IMR-90 (cell line): ENCODE data around the gene ALK.

Experiments used
- RCOR1 ChIP-seq: IDR thresholded peaks from 2 replicates; pipeline ENCODE4 v1.6.1; 2012; ENCODE audit warnings: mild to moderate bottlenecking, low read length, improper control_type of control experiment; ENCODE audit not compliant: insufficient replicate concordance
- SMC3 ChIP-seq: fragments of 150-350 bp; IDR thresholded peaks from 2 replicates; pipeline ENCODE4 v1.6.1; 2016; ENCODE audit warnings: low read depth, mild to moderate bottlenecking, antibody characterized with exemption, low read length, moderate library complexity
- TF ChIP-seq, protein P1 (sequence below): conservative IDR thresholded peaks from 2 replicates; pipeline ENCODE4 v1.5.1; 2012; ENCODE audit warnings: mild to moderate bottlenecking, low read depth, low read length, improper control_type of control experiment

DNA sequence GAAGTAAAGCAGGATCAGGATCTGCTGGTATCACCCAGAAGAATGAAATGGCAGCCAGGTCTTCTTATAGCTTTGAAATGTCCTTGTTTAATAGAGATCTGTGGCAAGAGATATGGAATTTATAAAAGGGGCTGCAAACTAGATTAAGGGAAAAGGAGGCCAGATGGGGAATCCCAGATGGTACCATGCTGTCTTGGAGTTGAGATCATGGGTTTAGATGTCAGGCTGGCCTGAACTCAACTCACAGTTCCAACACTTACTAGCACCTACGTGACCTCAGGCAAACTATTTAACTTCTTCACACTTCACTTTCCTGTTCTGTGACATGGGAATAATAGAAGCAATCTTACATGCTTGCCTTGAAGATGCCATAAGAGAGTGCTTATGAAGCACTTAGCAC, 188.2 kb downstream of the ALK start:
- TF ChIP-seq, protein P1, sequence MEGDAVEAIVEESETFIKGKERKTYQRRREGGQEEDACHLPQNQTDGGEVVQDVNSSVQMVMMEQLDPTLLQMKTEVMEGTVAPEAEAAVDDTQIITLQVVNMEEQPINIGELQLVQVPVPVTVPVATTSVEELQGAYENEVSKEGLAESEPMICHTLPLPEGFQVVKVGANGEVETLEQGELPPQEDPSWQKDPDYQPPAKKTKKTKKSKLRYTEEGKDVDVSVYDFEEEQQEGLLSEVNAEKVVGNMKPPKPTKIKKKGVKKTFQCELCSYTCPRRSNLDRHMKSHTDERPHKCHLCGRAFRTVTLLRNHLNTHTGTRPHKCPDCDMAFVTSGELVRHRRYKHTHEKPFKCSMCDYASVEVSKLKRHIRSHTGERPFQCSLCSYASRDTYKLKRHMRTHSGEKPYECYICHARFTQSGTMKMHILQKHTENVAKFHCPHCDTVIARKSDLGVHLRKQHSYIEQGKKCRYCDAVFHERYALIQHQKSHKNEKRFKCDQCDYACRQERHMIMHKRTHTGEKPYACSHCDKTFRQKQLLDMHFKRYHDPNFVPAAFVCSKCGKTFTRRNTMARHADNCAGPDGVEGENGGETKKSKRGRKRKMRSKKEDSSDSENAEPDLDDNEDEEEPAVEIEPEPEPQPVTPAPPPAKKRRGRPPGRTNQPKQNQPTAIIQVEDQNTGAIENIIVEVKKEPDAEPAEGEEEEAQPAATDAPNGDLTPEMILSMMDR, result no peak
- TF ChIP-seq SMC3 (no peak), RCOR1 (no peak)
